ENCODE data around the gene RIPOR2. TPM values are rescaled to one million over a fixed set of nuclear protein-coding genes. Genes with fewer than 3 reads are reported as not detected.
A peak's percentile ranks its signal among the peaks of the same experiment; 100 is the strongest.

Gene RIPOR2
- total and polyA plus RNA-seq, 2 experiments from 2014 or later, result 9.5 to 22.5 TPM

- TF ChIP-seq ZNF462 (CRISPR knock-in tag; IDR thresholded peaks at IDR 0.05) (no peak), ETS1 (IDR thresholded peaks at IDR 0.05) (no peak)
These were observed 107.8 kb downstream of the RIPOR2 start (continued) for GRCh38 chr6:24827970-24828369.

- ATAC-seq (peak; percentile 65), DNase-seq (ENCODE audit: low spot score) (no peak)
- Histone ChIP-seq H3F3A (replicated peaks; ENCODE audit: low read depth) (0 out of 2 replicates have a peak, but pooled peaks cover 2% of the 10 kb centered on the region), H3K79me2 (replicated peaks; ENCODE audit: insufficient read depth) (no peaks in the 10 kb centered on the region), H2AFZ (peak overlapping the region; percentile 93), H3K9me2 (ENCODE audit: insufficient read depth) (no peaks in the 10 kb centered on the region), H3K27me3 (ENCODE audit: insufficient read depth) (no peaks in the 10 kb centered on the region), H3K4me3 (no peak overlapping the region), H4K20me1 (replicated peaks; ENCODE audit: insufficient read depth) (no peaks in the 10 kb centered on the region), H3K36me3 (ENCODE audit: insufficient read depth) (0 out of 2 replicates have a peak, but pooled peaks cover 2% of the 10 kb centered on the region), H3K27ac (ENCODE audit: low read depth) (peak overlapping the region; percentile 63), H3K4me2 (no peak overlapping the region), H3K4me1 (ENCODE audit: insufficient read depth) (peaks cover 13% of the 10 kb centered on the region)
- Mint-ChIP-seq H3K4me3 (no peak overlapping the region), H3K9me3 (no peaks in the 10 kb centered on the region), H3K36me3 (ENCODE audit: low read depth) (peaks cover 8% of the 10 kb centered on the region; the same call in 1 of the 3 replicates), H3K27ac (peak overlapping the region; percentile 75; the same call in 1 of the 2 replicates), H3K27me3 (ENCODE audit: insufficient read depth, low read depth, poor library complexity) (peaks cover 2% of the 10 kb centered on the region), H3K4me1 (peaks cover 20% of the 10 kb centered on the region; the same call in 2 of the 3 replicates)
- no peak for TF ChIP-seq ZNF462 (CRISPR knock-in tag; IDR thresholded peaks at IDR 0.05)
- TF ChIP-seq, protein P1, sequence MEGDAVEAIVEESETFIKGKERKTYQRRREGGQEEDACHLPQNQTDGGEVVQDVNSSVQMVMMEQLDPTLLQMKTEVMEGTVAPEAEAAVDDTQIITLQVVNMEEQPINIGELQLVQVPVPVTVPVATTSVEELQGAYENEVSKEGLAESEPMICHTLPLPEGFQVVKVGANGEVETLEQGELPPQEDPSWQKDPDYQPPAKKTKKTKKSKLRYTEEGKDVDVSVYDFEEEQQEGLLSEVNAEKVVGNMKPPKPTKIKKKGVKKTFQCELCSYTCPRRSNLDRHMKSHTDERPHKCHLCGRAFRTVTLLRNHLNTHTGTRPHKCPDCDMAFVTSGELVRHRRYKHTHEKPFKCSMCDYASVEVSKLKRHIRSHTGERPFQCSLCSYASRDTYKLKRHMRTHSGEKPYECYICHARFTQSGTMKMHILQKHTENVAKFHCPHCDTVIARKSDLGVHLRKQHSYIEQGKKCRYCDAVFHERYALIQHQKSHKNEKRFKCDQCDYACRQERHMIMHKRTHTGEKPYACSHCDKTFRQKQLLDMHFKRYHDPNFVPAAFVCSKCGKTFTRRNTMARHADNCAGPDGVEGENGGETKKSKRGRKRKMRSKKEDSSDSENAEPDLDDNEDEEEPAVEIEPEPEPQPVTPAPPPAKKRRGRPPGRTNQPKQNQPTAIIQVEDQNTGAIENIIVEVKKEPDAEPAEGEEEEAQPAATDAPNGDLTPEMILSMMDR (conservative IDR thresholded peaks at IDR 0.05; ENCODE audit: low read depth in 2 of 2), result peak in 1 of 2 experiments; percentile 25; a peak in 2 of 4 replicates
These were observed 108.6 kb downstream of the RIPOR2 start for GRCh38 chr6:24827162-24827561.

Measured in GM23338 (cell line).